GM18505 (cell line): ENCODE results near the gene TCHH.

Experiments used
- ATAC-seq: cut with Tn5 transposase; IDR thresholded peaks from one replicate; pipeline ENCODE4 v1.9.1; 2021; ENCODE audit not compliant: unreplicated experiment
- POLR2A ChIP-seq: IDR thresholded peaks from 4 replicates; pipeline ENCODE4 v1.6.1; 2011; ENCODE audit warnings: borderline replicate concordance; ENCODE audit not compliant: insufficient read depth, insufficient read length; ENCODE audit errors: extremely low read depth

Gene TCHH

GRCh38 chr1:152137215-152137614 lies 22.0 kb upstream of the TCHH start:
- no peak for TF ChIP-seq POLR2A
- no peak for ATAC-seq

DNA sequence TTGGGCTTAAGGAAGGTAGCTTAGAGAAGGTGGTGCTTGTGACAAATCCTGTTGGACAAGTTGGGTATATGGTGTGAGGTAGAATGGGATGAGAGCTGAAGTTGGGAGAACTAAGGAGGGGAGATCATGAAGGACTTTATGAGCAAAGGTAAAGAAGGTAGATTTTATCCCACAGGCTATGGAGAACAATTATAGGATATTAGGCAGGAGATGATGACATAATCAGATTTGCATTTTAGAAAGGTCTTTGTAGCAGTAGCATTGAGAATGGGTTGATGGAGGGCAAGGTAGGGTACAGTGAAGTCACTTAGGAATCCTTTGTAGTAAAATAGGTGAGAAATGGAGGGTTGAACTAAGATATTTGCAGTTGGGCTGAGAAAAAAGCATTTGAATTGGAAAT lies 14.9 kb upstream of the TCHH start:
- no peak for TF ChIP-seq POLR2A
- ATAC-seq = no peak

DNA sequence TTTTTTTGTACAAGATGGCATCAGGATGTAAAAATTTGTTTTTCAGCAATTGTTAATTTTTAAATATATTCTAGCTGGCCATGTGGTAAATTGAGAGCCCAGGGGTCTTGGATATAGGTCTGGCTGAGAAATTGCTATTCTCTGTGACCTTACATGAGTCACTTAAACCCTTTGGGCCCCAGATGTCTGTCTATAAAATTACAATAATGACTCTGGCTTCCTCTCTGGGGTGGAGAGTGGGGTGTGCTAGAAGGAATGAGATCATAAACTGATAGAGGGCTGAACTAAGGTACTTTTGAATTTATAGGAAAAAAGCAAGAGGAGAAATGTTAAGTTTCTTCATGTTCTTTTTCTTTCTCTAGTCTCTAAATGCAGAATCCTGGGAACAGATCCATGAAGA lies 12.4 kb upstream of the TCHH start:
- ATAC-seq = no peak
- TF ChIP-seq POLR2A = no peak

GRCh38 chr1:152125834-152126443 lies 10.7 kb upstream of the TCHH start:
- no peak for TF ChIP-seq POLR2A
- ATAC-seq = no peak

- no peak for TF ChIP-seq POLR2A
- ATAC-seq = no peak
These were observed 3.7 kb upstream of the TCHH start for GRCh38 chr1:152118915-152119314.

- ATAC-seq = no peak
- no peak for TF ChIP-seq POLR2A
These were observed 2.3 kb downstream of the TCHH start for GRCh38 chr1:152112885-152113432.

DNA sequence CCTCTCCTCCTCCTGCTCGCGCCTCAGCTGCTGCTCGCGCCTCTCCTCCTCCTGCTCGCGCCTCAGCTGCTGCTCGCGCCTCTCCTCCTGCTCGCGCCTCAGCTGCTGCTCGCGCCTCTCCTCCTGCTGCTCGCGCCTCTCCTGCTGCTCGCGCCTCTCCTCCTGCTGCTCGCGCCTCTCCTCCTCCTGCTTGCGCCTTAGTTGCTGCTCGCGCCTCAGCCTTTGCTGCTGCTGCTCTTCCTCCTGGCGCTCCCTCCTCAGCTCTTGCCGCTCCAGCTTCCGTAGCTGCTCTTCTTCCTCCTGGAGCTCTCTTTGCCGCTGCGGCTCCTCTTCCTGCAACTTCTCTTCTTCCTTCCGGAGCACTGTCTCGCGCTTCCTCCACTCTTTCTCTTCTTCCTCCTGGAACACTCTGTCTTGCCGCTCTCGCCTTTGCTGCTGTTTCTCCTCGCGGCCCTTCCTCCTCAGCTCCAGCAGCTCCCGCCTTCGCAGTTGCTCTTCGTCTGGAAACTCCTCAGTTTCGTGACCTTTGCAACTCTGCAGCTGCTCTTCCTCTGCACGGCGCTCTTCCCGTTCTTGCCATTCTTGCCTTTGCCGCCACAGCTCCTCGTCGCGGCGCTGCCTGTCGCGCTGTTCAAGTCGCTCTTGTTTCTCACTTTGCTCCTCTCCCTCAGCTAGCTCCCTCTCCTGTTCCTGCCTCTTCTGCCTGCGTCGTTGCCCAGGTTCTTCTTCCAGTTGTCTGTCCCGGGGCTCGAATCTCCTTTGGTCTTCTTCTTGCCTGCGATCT lies 3.0 kb downstream of the TCHH start:
- ATAC-seq = no peak
- TF ChIP-seq POLR2A = no peak

DNA sequence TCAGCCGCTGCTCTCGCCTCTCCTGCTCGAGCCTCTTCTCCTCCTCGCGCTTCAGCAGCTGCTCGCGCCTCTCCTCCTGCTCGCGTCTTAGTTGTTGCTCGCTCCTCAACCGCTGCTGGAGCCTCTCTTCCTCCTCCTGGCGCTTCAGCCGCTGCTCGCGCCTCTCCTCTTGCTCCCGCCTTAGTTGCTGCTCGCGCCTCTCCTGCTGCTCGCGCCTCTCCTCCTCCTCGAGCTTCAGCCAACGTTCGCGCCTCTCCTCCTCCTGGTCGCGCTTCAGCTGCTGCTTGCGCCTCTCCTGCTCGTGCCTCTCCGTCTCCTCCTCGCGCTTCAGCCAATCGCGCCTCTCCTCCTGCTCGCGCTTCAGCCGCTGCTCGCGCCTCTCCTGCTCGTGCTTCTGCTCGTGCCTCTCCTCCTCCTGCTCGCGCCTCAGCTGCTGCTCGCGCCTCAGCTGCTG lies 3.7 kb downstream of the TCHH start:
- TF ChIP-seq POLR2A = no peak

DNA sequence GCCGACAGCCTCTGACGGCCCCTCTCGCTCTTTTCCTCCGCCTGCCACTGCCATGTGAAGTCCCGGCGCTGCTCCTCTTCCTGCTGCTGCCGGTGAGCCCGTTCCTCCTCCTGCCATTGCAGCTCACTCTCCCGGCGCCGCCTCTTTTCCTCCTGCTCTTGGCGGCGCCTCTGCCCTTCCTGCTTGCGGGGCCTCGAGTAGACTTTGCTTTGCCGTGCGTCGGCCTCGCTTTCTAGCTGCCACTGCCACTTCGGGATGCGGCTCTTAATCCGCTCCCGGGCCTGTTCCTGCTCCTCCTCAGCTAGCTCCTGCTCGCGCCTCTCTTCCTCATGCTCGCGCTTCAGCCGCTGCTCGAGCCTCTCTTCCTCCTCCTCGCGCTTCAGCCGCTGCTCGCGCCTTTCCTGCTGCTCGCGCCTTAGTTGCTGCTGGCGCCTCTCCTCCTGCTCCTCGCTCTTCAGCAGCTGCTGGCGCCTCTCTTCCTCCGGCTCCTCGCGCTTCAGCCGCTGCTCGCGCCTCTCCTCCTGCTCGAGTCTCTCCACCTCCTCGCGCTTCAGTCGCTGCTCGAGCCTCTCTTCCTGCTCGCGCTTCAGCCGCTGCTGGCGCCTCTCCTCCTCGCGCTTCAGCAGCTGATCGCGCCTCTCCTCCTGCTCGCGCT lies 4.3 kb downstream of the TCHH start:
- no peak for ATAC-seq
- no peak for TF ChIP-seq POLR2A

More for the DNA sequence above, 3.7 kb downstream of the TCHH start:
- ATAC-seq = no peak

DNA sequence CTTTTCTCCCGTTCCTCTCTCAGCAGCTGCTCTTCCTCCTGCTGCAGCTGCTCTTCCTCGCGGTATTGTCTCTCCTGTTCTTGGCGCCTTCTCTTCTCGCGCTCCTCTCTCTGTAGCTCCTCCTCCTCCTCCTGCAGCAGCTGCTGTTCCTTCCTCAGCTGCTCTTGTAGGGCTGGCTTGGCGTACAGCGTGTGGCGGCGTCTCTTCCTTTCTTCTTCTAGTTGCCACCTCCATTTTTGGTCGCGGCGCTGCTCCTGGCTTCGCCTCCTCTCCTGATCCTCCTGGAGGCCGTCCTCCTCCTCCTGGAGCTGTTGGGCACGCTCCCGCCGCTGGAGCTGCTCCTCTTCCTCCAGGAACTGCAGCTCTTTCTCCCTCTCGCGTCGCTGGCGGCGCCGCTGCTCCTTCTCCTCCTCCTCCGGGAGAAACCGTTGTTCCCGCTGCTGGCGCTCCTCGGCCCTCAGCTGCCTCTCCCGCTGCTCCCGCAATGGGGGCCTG lies 4.8 kb downstream of the TCHH start:
- no peak for TF ChIP-seq POLR2A
- ATAC-seq = no peak

GRCh38 chr1:152109998-152110294 lies 5.3 kb downstream of the TCHH start:
- ATAC-seq = no peak
- no peak for TF ChIP-seq POLR2A

DNA sequence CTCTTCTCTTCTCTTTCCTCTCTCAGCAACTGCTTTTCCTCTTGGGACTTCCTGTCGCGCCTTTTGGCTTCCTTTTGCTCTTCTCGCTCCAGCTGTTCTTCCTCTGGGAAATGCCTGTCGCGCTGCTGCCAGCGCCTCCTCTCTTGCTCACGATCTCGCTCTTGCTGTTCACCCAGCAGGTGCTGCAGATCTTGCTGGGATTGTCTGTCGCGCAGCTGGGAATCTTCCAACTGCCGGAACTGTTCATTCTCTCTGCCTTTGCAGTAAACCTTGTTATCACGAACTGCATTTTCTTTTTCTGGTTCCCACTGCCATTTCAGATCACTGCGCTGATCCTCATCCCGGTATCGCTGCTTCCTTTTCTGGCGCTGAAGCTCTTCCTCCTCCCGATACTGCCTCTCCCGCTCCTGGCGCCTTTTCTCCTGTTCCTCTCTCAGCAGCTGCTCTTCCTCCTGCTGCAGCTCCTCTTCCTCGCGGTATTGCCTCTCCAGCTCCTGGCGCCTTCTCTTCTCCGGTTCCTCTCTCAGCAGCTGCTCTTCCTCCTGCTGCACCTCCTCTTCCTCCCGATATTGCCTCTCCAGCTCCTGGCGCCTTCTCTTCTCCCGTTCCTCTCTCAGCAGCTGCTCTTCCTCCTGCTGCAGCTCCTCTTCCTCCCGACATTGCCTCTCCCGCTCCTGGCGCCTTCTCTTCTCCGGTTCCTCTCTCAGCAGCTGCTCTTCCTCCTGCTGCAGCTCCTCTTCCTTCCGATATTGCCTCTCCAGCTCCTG lies 5.8 kb downstream of the TCHH start:
- ATAC-seq = no peak
- TF ChIP-seq POLR2A = no peak

- TF ChIP-seq POLR2A = no peak
- ATAC-seq = no peak
These were observed 6.4 kb downstream of the TCHH start for GRCh38 chr1:152108882-152109222.
